IPS-18a (cell line): ENCODE results near the gene AUTS2.

ENCODE experiments used
- H3K27ac ChIP-seq: one replicate; pipeline ENCODE4 v1.5.1; 2013; ENCODE audit warnings: low read length
- H3K27me3 ChIP-seq: one replicate; pipeline ENCODE4 v1.6.1; 2013; ENCODE audit warnings: mild to moderate bottlenecking, low read length; ENCODE audit not compliant: control insufficient read depth, insufficient read depth
- H3K36me3 ChIP-seq: one replicate; pipeline ENCODE4 v1.6.1; 2013; ENCODE audit warnings: low read depth, low read length; ENCODE audit not compliant: control insufficient read depth
- H3K4me1 ChIP-seq: one replicate; pipeline ENCODE4 v1.6.1; 2013; ENCODE audit warnings: low read depth, low read length; ENCODE audit not compliant: control insufficient read depth
- H3K4me3 ChIP-seq: one replicate; pipeline ENCODE4 v1.5.1; 2013; ENCODE audit warnings: low read length
- H3K9ac ChIP-seq: one replicate; pipeline ENCODE4 v1.6.1; 2013; ENCODE audit warnings: mild to moderate bottlenecking, low read length, moderate library complexity
- H3K9me3 ChIP-seq: one replicate; pipeline ENCODE4 v1.6.1; 2013; ENCODE audit warnings: low read depth, low read length; ENCODE audit not compliant: control insufficient read depth

The AUTS2 gene

DNA sequence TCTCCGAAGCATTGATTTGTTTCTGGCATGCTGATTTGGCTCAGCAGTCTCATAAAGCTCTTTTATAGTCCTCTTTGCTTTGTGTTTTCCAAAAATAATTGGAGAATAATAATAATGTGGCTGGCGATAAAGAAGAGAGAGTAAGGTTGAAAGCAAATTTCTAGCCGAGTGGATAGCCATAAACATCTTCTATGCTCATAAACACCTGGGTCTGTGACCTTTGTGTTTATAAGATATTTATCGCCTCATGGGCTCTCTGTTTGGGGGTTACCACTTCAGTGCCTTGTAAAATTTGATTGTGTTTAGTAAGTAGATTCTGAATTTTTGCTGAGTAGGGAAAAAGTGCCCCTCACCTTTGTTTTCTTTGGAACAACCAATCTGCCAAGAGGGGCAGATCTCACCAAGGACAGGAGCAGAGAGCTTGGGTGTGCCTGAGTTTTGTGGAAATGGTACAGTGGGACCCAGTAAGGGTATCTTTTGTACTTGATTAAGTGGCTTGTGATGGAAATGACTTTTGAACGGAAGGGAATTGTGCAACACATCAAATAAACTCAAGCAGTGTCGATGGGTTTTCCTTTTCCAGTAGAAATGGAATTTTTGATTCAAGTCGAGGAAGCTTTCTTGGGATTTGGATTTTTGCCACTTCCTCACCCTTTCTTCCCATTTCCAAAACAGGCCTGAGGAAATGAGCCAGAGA, 220.5 kb downstream of the AUTS2 start:
- H3K27ac ChIP-seq, result no peak overlapping the region
- no peaks in the 10 kb centered on the region for H3K9me3 ChIP-seq
- peaks cover 19% of the 10 kb centered on the region for H3K4me1 ChIP-seq
- no peaks in the 10 kb centered on the region for H3K36me3 ChIP-seq
- no peak overlapping the region for H3K4me3 ChIP-seq
- no peak overlapping the region for H3K9ac ChIP-seq
- no peaks in the 10 kb centered on the region for H3K27me3 ChIP-seq

DNA sequence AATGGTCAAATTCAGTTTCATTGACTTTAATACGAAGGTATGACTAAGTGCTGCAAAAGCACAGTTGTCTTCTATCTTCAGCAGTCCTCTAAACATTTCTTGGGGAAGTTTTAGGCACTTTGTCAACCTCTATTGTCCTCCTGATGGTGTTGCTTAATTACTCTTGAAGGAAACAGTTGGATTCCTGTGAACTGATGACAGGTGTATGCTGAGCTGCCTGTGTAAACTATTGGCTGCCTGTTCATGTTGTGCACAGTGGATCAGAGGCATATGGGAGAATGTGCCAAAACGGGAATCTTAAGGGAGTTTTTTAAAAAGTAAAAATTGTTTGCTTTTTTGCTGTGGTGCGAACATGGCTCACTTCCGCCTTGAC, 221.0 kb downstream of the AUTS2 start:
- no peak overlapping the region for H3K4me3 ChIP-seq
- peaks cover 19% of the 10 kb centered on the region for H3K4me1 ChIP-seq
- H3K9me3 ChIP-seq, result no peaks in the 10 kb centered on the region
- no peaks in the 10 kb centered on the region for H3K27me3 ChIP-seq
- no peaks in the 10 kb centered on the region for H3K36me3 ChIP-seq
- no peak overlapping the region for H3K9ac ChIP-seq
- no peak overlapping the region for H3K27ac ChIP-seq

DNA sequence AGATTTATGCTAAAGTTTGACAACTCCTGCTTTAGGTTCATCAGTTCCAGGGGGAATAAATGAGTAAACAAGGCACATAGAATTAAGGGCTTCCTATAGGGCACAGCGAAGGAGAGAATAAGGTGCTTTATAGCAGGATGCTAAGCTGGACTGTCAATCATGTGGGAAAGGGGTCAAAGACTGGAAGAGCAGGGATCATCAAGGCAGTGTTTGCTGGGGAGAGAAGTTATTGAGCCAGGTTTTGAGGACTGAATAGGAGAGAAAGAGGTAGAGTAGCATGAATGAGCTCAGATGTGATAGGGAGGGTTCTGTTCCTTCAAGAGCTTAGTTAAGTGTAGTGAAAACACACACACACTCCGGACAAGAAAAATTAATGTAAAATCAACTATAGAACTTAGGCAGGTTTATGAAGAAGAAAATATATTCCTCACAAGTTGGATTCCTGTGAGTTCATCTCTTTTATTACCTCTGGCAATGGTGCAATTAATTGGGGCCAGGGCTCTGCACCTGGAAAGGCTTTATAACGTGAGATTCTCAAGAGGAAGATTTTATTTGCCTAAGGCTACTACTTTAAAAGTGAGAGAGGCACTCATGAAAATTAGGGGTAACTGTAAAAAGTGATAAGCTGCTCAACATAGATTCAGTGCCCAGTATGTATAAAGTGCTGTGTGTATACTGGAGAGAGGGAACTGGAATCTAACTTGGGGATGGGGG, 222.4 kb downstream of the AUTS2 start:
- H3K27me3 ChIP-seq, result no peaks in the 10 kb centered on the region
- H3K9me3 ChIP-seq, result no peaks in the 10 kb centered on the region
- no peak overlapping the region for H3K4me3 ChIP-seq
- H3K9ac ChIP-seq, result no peak overlapping the region
- no peaks in the 10 kb centered on the region for H3K36me3 ChIP-seq
- H3K4me1 ChIP-seq, result peaks cover 25% of the 10 kb centered on the region
- H3K27ac ChIP-seq, result no peak overlapping the region

DNA sequence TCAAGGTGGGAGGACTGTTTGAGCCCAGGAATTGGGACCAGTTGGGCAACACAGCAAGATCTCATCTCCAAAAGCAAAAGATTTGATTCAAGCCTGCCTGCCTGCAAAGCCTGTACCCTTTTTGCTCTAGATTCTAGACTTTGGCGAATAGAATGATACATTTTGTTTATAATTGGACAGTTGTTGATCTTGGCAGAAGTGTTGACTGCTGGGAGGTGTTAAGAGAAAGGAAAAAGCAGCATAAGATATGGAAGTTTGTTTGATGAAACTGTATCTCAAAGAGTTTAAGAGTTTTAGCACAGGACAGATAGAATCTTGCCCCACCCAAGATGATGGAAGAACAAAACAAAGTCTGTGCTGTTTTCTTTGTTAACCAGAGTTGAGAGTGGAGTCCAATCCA, 224.1 kb downstream of the AUTS2 start:
- no peak overlapping the region for H3K27ac ChIP-seq
- no peaks in the 10 kb centered on the region for H3K9me3 ChIP-seq
- H3K4me3 ChIP-seq, result no peak overlapping the region
- H3K4me1 ChIP-seq, result peaks cover 25% of the 10 kb centered on the region
- no peaks in the 10 kb centered on the region for H3K36me3 ChIP-seq
- H3K27me3 ChIP-seq, result no peaks in the 10 kb centered on the region
- H3K9ac ChIP-seq, result no peak overlapping the region

DNA sequence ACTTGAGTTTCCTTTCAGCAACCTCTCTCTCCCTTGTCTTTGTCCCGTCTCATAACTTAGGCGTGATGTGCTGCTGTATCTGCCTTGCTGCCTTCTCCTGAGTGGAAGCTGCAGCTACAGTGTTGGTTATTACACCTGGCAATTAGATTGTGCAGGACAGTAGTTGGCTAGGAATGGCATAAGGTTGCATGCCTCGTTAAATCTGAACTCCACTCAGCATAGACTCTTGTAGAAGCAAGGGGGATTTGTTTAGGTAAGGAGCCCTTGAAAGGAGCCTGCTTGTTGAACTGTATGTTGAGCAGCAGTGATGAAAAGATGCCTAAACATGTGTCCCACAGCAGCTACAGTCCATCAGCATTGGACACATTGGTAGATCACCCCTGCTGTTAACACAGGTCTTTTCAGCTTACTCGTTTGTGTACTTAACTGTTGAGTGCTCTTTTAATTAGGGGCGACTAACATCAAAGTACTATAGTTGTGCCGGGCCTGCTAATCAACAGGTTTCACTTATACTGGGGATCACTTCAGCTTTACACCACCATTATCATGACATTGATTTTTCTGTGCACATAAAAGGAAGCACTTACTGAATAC, 225.0 kb downstream of the AUTS2 start:
- H3K4me3 ChIP-seq, result no peak overlapping the region
- no peaks in the 10 kb centered on the region for H3K9me3 ChIP-seq
- peaks cover 22% of the 10 kb centered on the region for H3K4me1 ChIP-seq
- no peak overlapping the region for H3K27ac ChIP-seq
- H3K36me3 ChIP-seq, result no peaks in the 10 kb centered on the region
- no peaks in the 10 kb centered on the region for H3K27me3 ChIP-seq
- no peak overlapping the region for H3K9ac ChIP-seq

DNA sequence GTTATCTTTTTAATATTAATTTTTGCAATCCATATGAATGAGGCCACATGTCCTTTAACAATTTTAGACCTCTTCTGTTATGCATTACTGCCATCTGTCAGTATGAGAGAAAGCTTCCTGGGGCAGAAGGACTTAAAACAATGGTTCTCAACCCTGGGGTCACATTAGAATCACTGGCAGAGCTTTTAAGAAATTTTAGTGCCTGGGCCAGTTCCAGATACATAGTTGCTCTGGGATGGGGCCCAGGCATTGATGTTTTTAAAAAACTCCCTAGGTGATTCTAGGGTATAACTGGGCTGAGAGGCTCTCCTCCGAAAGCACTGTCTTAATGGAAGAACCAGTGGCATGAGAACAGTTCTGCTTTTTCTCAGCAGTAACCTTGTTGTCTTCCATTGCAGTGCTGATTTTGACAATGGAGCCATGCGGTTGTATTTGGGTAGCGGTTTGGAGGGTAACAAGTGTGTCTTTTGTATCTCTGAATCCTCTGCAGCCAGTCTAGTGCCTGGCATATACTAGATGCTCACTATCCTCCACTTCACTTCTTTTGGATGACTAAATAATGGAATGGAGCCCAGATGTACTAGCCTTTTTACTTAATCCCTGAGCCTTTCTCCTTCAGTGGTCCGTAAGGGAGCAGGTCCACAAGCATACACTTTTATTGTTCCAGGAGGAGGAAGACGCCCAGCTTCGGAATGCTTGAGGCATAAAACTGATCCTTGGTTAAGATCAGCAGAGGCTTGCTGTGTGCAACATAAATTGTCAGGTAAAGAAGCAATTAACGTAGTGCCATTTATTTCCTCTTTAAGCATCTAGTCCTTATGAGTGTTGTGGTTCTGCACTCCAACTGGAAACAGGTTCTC, 227.1 kb downstream of the AUTS2 start:
- no peak overlapping the region for H3K27ac ChIP-seq

DNA sequence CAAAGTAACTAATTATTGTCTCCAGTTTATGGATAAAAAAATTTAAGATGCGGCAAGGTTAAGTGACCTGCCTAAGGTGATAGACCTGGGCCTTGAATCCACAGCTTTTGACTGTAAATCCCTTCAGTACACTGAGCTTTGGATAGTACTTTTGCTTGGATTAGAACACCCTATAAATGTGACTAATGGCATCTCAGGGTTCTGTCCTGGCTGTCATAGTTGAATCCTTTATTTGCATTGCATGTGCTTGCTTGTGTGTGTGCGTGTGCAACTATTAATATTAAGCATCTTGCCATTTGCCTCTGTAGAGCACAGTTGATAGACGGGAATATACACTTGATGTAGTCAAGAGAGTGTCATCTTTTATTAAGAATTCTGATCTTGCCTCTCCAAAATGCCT, 228.0 kb downstream of the AUTS2 start:
- H3K4me1 ChIP-seq, result peaks cover 18% of the 10 kb centered on the region
- no peaks in the 10 kb centered on the region for H3K27me3 ChIP-seq
- H3K27ac ChIP-seq, result no peak overlapping the region
- H3K36me3 ChIP-seq, result no peaks in the 10 kb centered on the region
- no peak overlapping the region for H3K9ac ChIP-seq
- no peaks in the 10 kb centered on the region for H3K9me3 ChIP-seq
- H3K4me3 ChIP-seq, result no peak overlapping the region

More for the DNA sequence above, 227.1 kb downstream of the AUTS2 start:
- Histone ChIP-seq H3K27me3 (no peaks in the 10 kb centered on the region), H3K4me1 (peaks cover 12% of the 10 kb centered on the region), H3K36me3 (no peaks in the 10 kb centered on the region), H3K9me3 (no peaks in the 10 kb centered on the region), H3K9ac (no peak overlapping the region), H3K4me3 (no peak overlapping the region)

DNA sequence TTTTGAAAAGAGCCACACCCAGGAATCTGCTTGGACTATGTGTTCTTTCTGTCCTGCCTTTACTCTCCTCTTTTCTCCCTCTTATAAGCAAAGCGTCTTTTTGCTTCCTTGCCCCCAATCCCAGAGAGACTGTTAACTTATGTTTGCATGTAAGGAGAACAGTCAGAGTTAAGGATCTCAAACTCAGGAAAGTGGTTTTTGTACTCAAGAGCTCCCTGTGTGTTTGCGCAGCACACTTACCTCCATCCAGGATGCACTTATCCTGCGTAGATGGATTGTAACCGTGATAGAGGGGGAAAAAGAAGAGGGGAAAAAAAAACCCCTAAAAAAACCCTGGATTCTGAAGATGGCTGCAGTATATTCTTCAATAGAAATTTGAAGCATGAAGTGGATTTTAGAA, 228.9 kb downstream of the AUTS2 start:
- H3K36me3 ChIP-seq, result no peaks in the 10 kb centered on the region

DNA sequence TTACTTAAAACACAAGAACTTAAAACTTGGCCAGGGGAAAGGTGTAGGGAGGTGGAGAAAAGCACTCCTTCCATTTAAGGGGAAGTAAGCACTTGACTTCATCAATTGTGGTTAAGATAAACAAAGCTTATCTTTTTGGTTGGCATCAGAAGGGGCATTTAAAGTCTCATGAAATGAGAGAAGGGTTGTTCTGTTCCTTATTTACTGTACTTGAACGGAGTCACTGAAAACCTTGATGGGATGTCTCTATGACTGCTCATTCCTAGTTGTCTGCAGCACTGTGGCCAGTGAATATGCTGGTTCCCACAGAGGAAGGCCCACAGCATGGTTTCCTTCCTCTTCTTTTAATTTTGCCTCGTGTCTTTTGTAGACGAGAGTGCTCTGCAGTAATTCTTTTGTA, 229.3 kb downstream of the AUTS2 start:
- Histone ChIP-seq H3K27ac (no peak overlapping the region), H3K4me3 (no peak overlapping the region), H3K36me3 (no peaks in the 10 kb centered on the region), H3K4me1 (peaks cover 29% of the 10 kb centered on the region), H3K9me3 (no peaks in the 10 kb centered on the region), H3K27me3 (no peaks in the 10 kb centered on the region), H3K9ac (no peak overlapping the region)

More for the DNA sequence above, 228.9 kb downstream of the AUTS2 start:
- Histone ChIP-seq H3K27ac (no peak overlapping the region), H3K9ac (no peak overlapping the region), H3K4me1 (peaks cover 25% of the 10 kb centered on the region), H3K4me3 (no peak overlapping the region), H3K9me3 (no peaks in the 10 kb centered on the region), H3K27me3 (no peaks in the 10 kb centered on the region)

DNA sequence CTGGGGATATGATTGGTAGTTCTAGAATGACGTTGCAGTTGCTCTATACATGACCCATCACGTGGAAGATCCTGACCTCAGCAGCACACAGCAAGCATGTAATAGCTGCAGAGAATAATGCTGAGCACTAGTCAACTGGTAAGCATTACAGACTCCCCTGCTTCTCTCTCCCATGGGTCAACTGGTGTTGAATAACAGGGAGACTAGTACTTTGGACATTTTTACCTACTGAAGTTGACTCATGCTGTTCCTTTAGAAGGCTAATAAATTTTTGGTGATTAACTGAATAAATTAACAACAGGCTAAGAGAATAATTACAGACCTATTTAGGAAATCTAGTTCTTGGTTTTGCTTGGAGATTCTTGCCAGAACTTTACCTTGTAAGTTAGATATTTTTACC, 234.1 kb downstream of the AUTS2 start:
- peaks cover 44% of the 10 kb centered on the region for H3K4me1 ChIP-seq
- H3K4me3 ChIP-seq, result peak overlapping the region; percentile 4
- no peak overlapping the region for H3K9ac ChIP-seq
- H3K9me3 ChIP-seq, result no peaks in the 10 kb centered on the region
- H3K27me3 ChIP-seq, result no peaks in the 10 kb centered on the region
- no peak overlapping the region for H3K27ac ChIP-seq
- H3K36me3 ChIP-seq, result no peaks in the 10 kb centered on the region

DNA sequence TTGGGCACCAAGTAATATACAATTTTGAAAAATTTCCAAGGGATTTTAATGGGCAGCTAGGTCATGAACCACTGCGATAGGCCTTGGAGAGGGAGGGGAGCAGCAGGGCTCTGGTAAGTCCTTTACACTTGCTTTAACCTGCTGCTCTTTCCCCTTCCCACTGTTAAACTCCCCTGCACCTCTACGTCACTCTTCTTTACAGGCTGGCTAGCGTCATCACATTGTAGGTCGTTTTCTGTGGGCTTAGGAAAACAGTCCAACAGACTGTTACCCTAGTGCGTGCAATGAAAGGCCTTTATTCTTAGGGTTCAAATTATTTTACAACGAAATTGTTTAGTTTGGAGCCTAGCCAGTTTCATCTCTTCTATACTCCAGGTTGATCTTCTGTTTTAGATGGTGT, 235.7 kb downstream of the AUTS2 start:
- H3K27me3 ChIP-seq, result no peaks in the 10 kb centered on the region
- H3K27ac ChIP-seq, result no peak overlapping the region
- H3K4me3 ChIP-seq, result no peak overlapping the region
- H3K36me3 ChIP-seq, result no peaks in the 10 kb centered on the region
- H3K9ac ChIP-seq, result no peak overlapping the region
- H3K4me1 ChIP-seq, result peaks cover 52% of the 10 kb centered on the region
- H3K9me3 ChIP-seq, result no peaks in the 10 kb centered on the region
